HG02870 (cell line): ENCODE measurements around the gene ABRAXAS1.
"Not testable (repeated sequence)": the region's sequence is repeated elsewhere in the genome, so short reads cannot be mapped to it uniquely, and the experiment has no call there.

Source experiments
- ATAC-seq: cut with Tn5 transposase; IDR thresholded peaks from one replicate; pipeline ENCODE4 v1.9.1; 2021; ENCODE audit warnings: mild to moderate bottlenecking, moderate library complexity; ENCODE audit not compliant: unreplicated experiment

The ABRAXAS1 gene

DNA sequence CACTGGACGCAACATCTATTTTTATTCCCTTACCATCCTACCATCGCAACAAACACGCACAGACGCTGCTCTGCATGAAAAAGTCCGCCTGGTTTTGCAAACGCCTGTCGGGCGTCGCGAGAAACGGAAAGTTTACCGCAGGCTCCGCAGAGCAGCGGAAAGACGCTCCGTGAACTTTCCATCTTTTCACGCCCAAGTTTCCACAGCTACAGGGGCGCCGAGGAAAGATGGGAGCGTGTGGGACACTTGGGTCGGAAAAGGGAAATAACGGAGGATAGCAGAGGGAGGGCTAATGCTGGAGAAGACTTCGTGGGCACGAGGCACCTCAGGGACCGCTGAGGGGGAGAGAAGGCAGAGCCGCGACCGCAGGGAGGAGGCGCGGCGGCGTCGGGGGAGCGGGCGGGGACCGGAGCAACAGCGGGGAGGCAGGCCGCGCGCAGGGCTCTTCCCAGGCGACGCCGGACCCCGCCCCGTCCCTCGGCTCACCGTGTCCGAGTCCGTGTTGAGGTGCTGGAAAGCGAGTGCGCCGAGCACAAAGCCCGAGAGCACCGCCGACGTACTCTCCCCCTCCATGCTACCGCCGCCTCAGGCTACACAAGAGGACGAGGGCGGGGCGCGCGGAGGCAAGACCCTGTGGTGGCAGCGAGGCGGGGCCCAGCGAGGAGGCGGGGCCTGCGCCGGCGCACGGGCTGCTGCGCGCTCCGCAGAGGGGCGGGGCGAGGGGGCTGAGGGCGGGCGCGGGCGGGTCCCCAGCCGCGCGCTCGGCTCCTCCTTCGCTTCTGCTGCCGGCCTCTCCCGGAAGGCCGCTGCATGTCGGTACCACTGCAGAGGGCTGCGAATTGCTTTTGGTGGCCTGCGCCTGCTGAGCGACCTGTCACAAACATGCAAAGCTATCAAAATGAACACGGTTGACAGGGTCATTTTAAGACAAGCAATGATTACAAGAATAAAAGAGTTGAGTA lies at the start of gene ABRAXAS1:
Gene ABRAXAS1, minus strand, starts transcription at position 601 of the 962 bp plus-strand sequence. Its CDS starts 28 bp downstream, at position 573.
- ATAC-seq: peak; percentile 94

GRCh38 chr4:83527671-83528070 lies 42.8 kb upstream of the ABRAXAS1 start:
- no peak for ATAC-seq

GRCh38 chr4:83522239-83522638 lies 37.3 kb upstream of the ABRAXAS1 start:
- no peak for ATAC-seq

DNA sequence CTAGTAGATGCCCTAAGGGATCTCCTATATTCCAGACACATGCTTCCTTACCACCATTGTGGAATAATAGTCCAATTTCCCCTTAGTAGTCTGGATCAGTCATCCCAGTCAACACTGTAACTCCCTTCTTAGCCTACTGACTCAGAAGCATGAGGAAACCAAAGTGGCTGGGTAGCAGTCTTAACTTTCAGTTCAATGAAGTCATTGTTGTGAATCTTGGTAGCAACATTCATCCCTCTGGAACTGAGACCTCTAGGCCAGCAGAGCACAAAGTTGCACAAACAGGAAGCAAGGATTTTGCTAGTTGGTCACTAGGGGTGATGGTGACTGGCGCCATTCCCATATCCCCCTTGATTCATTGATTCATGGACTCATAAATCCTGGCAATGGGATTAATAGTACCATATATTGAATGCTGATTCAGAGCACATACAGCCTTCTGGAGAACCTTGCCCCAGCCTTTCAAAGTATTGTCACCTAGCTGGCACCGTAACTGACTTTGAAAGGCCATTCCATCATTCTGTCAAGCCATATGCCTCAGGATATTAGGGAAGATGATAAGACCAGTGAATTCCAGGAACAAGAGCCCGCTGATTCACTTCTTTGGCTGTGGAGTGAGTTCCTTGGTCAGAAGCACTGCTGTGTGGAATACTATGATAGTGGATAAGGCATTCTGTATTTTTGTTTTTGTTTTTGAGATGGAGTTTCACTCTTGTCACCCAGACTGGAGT lies 31.3 kb upstream of the ABRAXAS1 start:
- no peak for ATAC-seq

GRCh38 chr4:83510442-83510841 lies 25.5 kb upstream of the ABRAXAS1 start:
- ATAC-seq: no peak

GRCh38 chr4:83509156-83509585 lies 24.3 kb upstream of the ABRAXAS1 start:
- ATAC-seq: not testable (repeated sequence)

- ATAC-seq: no peak
Measured at GRCh38 chr4:83504996-83505395, 20.1 kb upstream of the ABRAXAS1 start.

GRCh38 chr4:83504503-83504902 lies 19.6 kb upstream of the ABRAXAS1 start:
- ATAC-seq: no peak

DNA sequence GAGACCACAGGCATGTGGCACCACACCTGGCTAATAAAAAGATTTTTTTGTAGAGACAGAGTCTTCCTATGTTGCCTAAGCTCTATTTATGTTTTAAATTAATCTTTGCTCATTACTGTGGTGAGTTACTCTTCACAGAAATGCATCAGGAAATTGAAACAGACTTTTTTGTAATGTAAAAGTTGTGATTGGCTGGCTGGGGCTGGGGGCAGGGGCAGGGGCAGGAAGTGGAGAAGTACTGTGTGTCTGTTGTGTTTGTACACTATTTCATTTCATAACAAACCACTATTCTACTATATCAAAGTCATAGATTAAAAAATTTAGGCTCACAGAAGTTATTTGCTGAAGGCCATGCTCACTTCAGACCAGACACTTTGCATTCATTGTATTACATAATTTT lies 19.1 kb upstream of the ABRAXAS1 start:
- ATAC-seq: no peak

- ATAC-seq: not testable (repeated sequence)
Measured at GRCh38 chr4:83501671-83502070, 16.8 kb upstream of the ABRAXAS1 start.

GRCh38 chr4:83498187-83498586 lies 13.3 kb upstream of the ABRAXAS1 start:
- ATAC-seq: no peak

GRCh38 chr4:83496085-83496917 lies 11.4 kb upstream of the ABRAXAS1 start:
- not testable (repeated sequence) for ATAC-seq

DNA sequence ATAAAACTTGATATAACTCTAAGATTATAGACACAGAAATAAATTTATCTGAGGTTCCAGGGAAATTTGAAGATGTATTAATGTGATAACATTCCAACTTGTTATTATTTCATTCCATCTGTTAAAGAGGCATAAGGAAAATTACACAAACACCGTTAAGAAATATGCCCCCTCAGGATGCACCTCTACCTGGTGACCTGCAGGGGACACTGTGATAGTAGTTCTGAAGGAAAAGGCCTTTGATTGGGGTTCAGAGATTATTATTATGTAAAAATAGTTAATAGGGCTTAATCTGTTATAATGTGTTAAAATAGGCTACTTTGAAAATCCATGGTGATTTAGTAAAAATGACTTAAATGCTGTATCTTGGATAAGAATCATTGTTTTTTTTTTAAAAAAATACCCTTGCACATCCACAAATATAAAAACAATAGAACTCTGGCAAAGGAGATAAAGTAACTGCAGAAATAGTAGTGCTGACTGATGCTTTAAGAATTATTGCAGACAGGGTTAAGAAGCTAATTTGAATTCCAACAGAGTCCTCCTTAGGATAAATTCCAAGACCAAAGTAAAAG lies 6.1 kb upstream of the ABRAXAS1 start:
- peak; percentile 78 for ATAC-seq

DNA sequence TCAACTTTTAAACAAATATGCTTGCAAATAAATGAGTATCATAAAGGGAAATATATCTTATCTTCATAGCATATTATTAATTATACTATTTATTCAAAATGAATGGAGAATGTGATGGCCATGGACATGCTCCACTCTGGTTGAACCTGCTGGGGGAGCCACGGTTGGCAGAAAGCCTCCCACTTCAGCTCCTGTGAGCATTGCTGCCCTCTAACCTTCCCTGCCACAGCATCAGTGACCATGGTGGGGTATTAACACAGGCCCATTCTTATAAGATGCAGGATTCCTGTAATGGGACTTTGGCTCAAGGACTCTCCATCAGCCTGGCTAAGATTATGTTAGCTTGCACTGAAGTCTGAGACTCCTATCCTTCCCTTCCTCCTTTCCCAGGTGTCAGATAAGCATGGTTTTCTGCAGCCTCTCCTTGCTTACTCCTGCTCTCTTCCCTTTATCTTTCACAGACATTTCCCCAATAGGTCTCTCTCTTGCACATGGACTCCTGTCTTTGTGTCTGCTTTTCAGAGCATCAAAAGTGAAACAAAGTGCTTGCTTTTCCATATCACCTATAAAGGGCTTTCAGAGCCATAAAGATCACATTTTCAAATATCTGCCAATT lies 4.9 kb upstream of the ABRAXAS1 start:
- ATAC-seq: no peak

DNA sequence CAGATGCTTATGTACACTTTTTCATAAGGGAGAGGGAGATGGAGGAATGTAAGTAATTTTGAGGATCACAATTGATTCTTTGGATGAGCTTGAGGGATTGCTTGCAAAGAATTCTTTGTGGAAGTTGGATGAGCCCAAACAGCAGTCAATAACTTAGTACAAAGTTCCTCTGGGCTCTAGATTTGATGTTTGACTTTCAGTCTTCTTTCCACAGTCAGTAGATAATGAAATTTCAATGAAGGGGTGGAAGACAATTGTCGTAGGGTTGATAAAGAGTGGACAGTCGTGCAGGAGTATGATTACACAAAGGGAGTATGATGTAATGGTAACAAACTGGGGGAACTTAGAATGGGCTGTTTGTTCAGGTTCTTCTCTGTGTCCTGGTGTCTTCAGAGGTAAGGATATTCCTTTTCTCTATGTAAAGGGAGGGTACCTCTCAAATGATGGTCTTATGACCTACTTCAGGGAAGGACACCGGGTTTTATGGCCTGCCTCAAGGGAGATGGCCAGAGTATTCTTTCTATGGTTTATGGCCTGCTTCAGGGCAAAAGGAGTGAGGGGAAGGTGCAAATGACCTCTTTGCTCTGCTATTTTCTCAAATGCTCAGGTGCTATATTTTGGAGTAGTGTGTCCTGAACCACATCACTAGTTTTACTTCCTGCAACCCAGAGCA lies 1.7 kb upstream of the ABRAXAS1 start:
- ATAC-seq: no peak

GRCh38 chr4:83473966-83474365 lies 10.9 kb downstream of the ABRAXAS1 start:
- no peak for ATAC-seq

GRCh38 chr4:83473423-83473822 lies 11.5 kb downstream of the ABRAXAS1 start:
- no peak for ATAC-seq

DNA sequence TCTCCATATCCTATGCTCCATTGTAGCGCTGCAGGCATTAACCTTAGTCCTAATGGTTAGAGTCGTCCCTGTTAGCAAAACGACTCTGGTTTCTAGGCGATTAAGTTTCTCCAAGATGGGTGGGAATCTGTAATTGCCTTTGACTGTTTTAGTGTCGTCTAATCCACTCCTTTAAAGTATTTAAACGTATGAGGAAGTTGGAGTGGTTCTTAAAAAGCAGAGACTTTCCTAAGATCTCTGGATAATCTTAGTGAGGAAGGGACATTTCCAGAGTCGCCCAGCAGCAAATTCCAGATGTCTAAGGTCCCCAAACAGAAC lies 28.8 kb downstream of the ABRAXAS1 start:
- ATAC-seq: no peak

DNA sequence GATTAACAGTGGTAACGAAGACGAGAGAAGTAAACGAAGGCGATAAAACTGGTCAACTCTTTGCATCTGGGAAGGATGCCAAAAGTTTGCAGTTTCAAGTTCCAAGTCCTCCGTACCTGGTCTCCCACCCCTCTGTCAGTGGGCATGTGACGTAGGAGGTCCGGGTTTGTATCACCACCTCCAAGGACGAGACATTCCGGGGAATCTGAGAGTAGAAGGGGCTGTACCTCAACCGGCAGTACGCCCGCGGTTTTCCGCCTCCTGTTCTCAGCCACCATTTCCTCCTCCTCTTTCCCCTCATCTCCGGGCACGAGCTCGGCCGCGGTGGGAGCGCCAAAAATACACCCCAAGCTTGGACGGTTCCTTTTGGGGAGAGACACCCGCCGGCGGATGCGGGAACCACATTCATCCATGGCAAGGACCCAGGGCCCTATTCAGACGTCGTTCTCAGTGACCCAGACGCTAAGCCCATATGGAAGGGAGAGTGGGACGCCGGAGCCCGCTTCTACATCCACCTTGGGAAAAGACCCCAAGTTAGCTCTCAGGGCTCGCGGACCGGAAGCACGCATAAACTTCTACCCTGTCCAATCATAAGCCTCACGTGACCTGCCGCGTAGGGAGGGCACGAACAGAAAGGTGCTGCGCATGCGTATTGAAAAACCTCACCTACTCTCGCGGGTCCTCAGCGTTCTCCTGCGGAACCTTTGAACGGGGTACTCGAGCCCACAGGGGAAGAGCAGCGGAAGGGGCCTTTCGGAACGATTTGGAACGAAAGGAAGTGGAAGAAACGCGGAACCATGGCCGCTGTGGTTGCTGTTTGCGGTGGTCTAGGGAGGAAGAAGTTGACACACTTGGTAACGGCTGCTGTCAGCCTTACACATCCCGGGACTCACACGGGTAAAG lies 29.4 kb downstream of the ABRAXAS1 start, which contains the start of the genes HELQ and MRPS18C:
Gene HELQ, minus strand, starts transcription at position 543 of the 903 bp plus-strand sequence. Its CDS starts 130 bp downstream, at position 413.
Gene MRPS18C, plus strand, starts transcription at position 778 of the 903 bp plus-strand sequence. Its CDS starts 20 bp downstream, at position 798.
- peak; percentile 93 for ATAC-seq
